SK-N-SH (cell line): ENCODE results near the gene ETFDH. TPM values are rescaled to one million over a fixed set of nuclear protein-coding genes. Genes with fewer than 3 reads are reported as not detected.

Experiments used
- polyA plus RNA-seq, 3 experiments: library from polyadenylated mRNA; depleted of rRNA; stranded (reverse); fragments of >200 nt; gene quantifications; 2 replicates each; pipeline ENCODE4 v1.2.3, GENCODE V29; 2012
- small RNA-seq, 7 experiments: library from RNA; depleted of rRNA; stranded (forward); fragments of <200 nt; gene quantifications; one replicate each; pipeline ENCODE3, GENCODE V24; 2012

The ETFDH gene
- polyA plus RNA-seq, 1 of the 3 experiments (the other 2 are of a cell fraction): 12.1 TPM

Small RNAs within 50 kb of the gene (small RNA-seq; reads per million reads assigned to genes)
- 0 reads per million in 7 experiments for gene RF00012

Other genes with a start within 250 kb of the ETFDH start
- gene RXFP1, start 150.4 kb upstream of the ETFDH start, polyA plus RNA-seq (2012; rRNA removed): not detected in 2 replicates
- 7.0 and 7.1 TPM in 2 replicates for gene C4orf46, start 409 bp upstream of the ETFDH start, polyA plus RNA-seq (2012; rRNA removed)
- 13.2 and 20.2 TPM in 2 replicates for gene PPID, start 51.1 kb downstream of the ETFDH start, polyA plus RNA-seq (2012; rRNA removed)
- 0.97 and 1.6 TPM in 2 replicates for gene FNIP2, start 96.7 kb downstream of the ETFDH start, polyA plus RNA-seq (2012; rRNA removed)